A549 (cell line): ENCODE data around the gene CEBPG.

ENCODE experiments used
- CEBPB ChIP-seq, 2 experiments: fragments of >200 bp in 1 of 2; sonication (Bioruptor Twin) in 1 of 2; formaldehyde crosslinking in 1 of 2; IDR thresholded peaks; 2 replicates each; pipeline ENCODE4 v1.6.1; 2012 to 2016
- FOXS1 ChIP-seq: fragments of 250-450 bp; sonication (Bioruptor Pico); IDR thresholded peaks from 2 replicates; pipeline ENCODE4 v1.5.0; 2020; ENCODE audit warnings: mild to moderate bottlenecking, moderate library complexity
- KDM1A ChIP-seq: fragments of 200-600 bp; sonication (generic); IDR thresholded peaks from 2 replicates; pipeline ENCODE4 v1.6.1; 2016; ENCODE audit warnings: low read depth, mild to moderate bottlenecking
- RAD21 ChIP-seq, 2 experiments: fragments of >200 bp in 1 of 2; sonication (Bioruptor Twin) in 1 of 2; formaldehyde crosslinking in 1 of 2; IDR thresholded peaks in 1 of 2; conservative IDR thresholded peaks in 1 of 2; 2 replicates in 1 of 2; 3 replicates in 1 of 2; pipeline ENCODE4 v1.6.1; 2012 to 2018; ENCODE audit warnings: inconsistent platforms in 1 of 2
- RCOR1 ChIP-seq: fragments of 150-350 bp; IDR thresholded peaks from 2 replicates; pipeline ENCODE4 v1.6.1; 2014; ENCODE audit warnings: antibody characterized with exemption, low read length, low read depth
- TF ChIP-seq, protein P1 (sequence below): fragments of >200 bp; sonication (Bioruptor Twin); formaldehyde crosslinking; IDR thresholded peaks from 3 replicates; pipeline ENCODE4 v1.5.1; 2016
- TF ChIP-seq, protein P2 (sequence below): fragments of 250-450 bp; sonication (Bioruptor Pico); IDR thresholded peaks from 2 replicates; pipeline ENCODE4 v1.5.0; 2021; ENCODE audit warnings: mild to moderate bottlenecking, moderate library complexity, borderline replicate concordance
- TF ChIP-seq, protein P3 (sequence below): fragments of >200 bp; sonication (Bioruptor Twin); formaldehyde crosslinking; IDR thresholded peaks from 3 replicates; pipeline ENCODE4 v1.6.1; 2016

DNA sequence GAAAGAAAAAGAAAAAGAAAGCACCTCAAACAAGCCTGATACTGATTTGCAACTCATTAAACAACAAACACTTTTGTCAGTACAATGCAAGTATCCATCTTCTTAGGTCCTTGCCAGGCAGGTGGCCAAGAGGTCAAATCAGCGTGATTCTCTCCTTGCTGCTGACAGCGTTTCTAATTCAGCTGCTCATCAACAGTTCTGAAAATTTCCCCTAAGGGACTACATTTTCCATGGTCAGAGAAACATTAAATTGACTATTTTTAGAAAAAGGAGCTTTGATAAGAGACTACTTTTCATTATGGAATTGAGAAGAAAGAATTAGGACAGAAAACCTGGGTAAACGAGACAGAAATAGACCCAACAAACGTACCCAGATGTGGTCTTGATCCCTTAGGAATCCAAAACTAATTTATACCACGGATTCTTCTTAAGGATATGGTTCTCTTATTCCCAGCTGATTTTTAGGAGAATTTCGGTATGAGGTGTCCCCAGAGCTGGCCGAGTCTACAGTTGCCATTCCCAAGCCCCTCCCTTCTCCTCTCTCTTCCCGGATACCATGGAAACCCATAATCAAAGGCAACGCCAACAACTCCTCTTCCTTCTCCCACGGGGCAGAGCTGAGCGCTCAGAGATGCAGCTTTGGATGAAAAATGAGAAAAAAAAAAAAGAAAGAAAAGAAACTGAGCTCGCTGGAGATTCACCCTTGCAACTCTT is 29.5 kb upstream of the CEBPG start:
- no peak for TF ChIP-seq FOXS1 (CRISPR knock-in tag)
- TF ChIP-seq, protein P1, sequence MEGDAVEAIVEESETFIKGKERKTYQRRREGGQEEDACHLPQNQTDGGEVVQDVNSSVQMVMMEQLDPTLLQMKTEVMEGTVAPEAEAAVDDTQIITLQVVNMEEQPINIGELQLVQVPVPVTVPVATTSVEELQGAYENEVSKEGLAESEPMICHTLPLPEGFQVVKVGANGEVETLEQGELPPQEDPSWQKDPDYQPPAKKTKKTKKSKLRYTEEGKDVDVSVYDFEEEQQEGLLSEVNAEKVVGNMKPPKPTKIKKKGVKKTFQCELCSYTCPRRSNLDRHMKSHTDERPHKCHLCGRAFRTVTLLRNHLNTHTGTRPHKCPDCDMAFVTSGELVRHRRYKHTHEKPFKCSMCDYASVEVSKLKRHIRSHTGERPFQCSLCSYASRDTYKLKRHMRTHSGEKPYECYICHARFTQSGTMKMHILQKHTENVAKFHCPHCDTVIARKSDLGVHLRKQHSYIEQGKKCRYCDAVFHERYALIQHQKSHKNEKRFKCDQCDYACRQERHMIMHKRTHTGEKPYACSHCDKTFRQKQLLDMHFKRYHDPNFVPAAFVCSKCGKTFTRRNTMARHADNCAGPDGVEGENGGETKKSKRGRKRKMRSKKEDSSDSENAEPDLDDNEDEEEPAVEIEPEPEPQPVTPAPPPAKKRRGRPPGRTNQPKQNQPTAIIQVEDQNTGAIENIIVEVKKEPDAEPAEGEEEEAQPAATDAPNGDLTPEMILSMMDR = no peak
- TF ChIP-seq, protein P2, sequence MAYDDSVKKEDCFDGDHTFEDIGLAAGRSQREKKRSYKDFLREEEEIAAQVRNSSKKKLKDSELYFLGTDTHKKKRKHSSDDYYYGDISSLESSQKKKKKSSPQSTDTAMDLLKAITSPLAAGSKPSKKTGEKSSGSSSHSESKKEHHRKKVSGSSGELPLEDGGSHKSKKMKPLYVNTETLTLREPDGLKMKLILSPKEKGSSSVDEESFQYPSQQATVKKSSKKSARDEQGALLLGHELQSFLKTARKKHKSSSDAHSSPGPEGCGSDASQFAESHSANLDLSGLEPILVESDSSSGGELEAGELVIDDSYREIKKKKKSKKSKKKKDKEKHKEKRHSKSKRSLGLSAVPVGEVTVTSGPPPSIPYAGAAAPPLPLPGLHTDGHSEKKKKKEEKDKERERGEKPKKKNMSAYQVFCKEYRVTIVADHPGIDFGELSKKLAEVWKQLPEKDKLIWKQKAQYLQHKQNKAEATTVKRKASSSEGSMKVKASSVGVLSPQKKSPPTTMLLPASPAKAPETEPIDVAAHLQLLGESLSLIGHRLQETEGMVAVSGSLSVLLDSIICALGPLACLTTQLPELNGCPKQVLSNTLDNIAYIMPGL (CRISPR knock-in tag) = no peak
- TF ChIP-seq, protein P3, sequence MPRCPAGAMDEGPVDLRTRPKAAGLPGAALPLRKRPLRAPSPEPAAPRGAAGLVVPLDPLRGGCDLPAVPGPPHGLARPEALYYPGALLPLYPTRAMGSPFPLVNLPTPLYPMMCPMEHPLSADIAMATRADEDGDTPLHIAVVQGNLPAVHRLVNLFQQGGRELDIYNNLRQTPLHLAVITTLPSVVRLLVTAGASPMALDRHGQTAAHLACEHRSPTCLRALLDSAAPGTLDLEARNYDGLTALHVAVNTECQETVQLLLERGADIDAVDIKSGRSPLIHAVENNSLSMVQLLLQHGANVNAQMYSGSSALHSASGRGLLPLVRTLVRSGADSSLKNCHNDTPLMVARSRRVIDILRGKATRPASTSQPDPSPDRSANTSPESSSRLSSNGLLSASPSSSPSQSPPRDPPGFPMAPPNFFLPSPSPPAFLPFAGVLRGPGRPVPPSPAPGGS = no peak
- no peak for TF ChIP-seq KDM1A
- no peak for TF ChIP-seq CEBPB (IDR thresholded peaks at IDR 0.05)
- TF ChIP-seq RAD21 (conservative IDR thresholded peaks at IDR 0.05 in 1 of 2, IDR thresholded peaks at IDR 0.05 in 1 of 2) = no peak
- TF ChIP-seq RCOR1 = no peak
